ENCODE results near the gene CDK17. TPM values are rescaled to one million over a fixed set of nuclear protein-coding genes. Genes with fewer than 3 reads are reported as not detected.

CDK17 gene
- total RNA-seq, 2 donors from 2014 or later: 36.2 to 39.9 TPM

- Histone ChIP-seq H3K4me1 (ENCODE audit: control insufficient read depth, insufficient read depth, low read length) (no peaks in the 10 kb centered on the region), H3K27me3 (ENCODE audit: control insufficient read depth, insufficient read depth, low read length, poor library complexity, severe bottlenecking) (no peaks in the 10 kb centered on the region), H3K9me3 (ENCODE audit: control insufficient read depth, low read length) (peaks cover 28% of the 10 kb centered on the region), H3K9ac (ENCODE audit: extremely low read depth, low read length, poor library complexity, severe bottlenecking) (no peak overlapping the region), H3K27ac (ENCODE audit: low read depth, low read length) (no peak overlapping the region), H3K4me3 (ENCODE audit: low read length) (no peak overlapping the region), H3K36me3 (ENCODE audit: control insufficient read depth, insufficient read depth, low read length) (peaks cover 35% of the 10 kb centered on the region)
- H3K4me1 Mint-ChIP-seq: peaks cover 7% of the 10 kb centered on the region
- DNase-seq: no peak
- H3K27ac Mint-ChIP-seq: no peak overlapping the region
- 40 to 82% methylated on average over 1 to 5 of the region's 5 CpGs for WGBS, 2 experiments (ENCODE audit: insufficient coverage in 1 of 2, insufficient read length in 1 of 2)
- H3K9me3 Mint-ChIP-seq: peaks cover 22% of the 10 kb centered on the region
- peaks cover 20% of the 10 kb centered on the region for H3K36me3 Mint-ChIP-seq (ENCODE audit: low read depth)
- TF ChIP-seq, protein P1, sequence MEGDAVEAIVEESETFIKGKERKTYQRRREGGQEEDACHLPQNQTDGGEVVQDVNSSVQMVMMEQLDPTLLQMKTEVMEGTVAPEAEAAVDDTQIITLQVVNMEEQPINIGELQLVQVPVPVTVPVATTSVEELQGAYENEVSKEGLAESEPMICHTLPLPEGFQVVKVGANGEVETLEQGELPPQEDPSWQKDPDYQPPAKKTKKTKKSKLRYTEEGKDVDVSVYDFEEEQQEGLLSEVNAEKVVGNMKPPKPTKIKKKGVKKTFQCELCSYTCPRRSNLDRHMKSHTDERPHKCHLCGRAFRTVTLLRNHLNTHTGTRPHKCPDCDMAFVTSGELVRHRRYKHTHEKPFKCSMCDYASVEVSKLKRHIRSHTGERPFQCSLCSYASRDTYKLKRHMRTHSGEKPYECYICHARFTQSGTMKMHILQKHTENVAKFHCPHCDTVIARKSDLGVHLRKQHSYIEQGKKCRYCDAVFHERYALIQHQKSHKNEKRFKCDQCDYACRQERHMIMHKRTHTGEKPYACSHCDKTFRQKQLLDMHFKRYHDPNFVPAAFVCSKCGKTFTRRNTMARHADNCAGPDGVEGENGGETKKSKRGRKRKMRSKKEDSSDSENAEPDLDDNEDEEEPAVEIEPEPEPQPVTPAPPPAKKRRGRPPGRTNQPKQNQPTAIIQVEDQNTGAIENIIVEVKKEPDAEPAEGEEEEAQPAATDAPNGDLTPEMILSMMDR (conservative IDR thresholded peaks at IDR 0.05): no peak
- no peaks in the 10 kb centered on the region for H3K27me3 Mint-ChIP-seq (ENCODE audit: insufficient read depth)
- no peak overlapping the region for H3K4me3 Mint-ChIP-seq
Measured at GRCh38 chr12:96335270-96335669, 65.0 kb downstream of the CDK17 start.

DNA sequence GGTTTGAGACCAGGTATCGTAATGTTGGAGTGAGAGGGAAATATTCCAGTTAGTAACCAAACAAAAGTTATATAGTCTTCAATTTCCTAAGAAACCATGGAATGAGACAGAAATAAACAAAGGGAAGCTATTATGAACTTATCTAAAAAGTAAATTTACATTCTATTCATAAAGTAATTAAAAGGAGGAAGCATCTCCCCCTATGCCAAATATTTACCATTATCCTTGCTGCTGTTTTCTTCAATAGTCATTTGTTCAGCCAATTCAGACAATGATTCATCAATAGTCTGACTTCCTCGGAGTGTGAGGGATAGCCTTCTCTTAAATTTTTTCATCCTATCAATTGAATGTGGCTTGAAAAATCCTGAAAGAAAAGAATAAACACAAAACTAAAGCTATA lies 65.7 kb downstream of the CDK17 start:
- Histone ChIP-seq H3K36me3 (ENCODE audit: control insufficient read depth, insufficient read depth, low read length) (peaks cover 35% of the 10 kb centered on the region), H3K9me3 (ENCODE audit: control insufficient read depth, low read length) (peaks cover 28% of the 10 kb centered on the region), H3K27ac (ENCODE audit: low read depth, low read length) (no peak overlapping the region), H3K9ac (ENCODE audit: extremely low read depth, low read length, poor library complexity, severe bottlenecking) (no peak overlapping the region), H3K27me3 (ENCODE audit: control insufficient read depth, insufficient read depth, low read length, poor library complexity, severe bottlenecking) (no peaks in the 10 kb centered on the region), H3K4me1 (ENCODE audit: control insufficient read depth, insufficient read depth, low read length) (no peaks in the 10 kb centered on the region), H3K4me3 (ENCODE audit: low read length) (no peak overlapping the region)
- TF ChIP-seq, protein P1 (conservative IDR thresholded peaks at IDR 0.05): no peak
- Mint-ChIP-seq H3K36me3 (ENCODE audit: low read depth) (peaks cover 20% of the 10 kb centered on the region), H3K9me3 (peaks cover 22% of the 10 kb centered on the region), H3K4me3 (no peak overlapping the region), H3K27me3 (ENCODE audit: insufficient read depth) (no peaks in the 10 kb centered on the region), H3K27ac (no peak overlapping the region), H3K4me1 (peaks cover 9% of the 10 kb centered on the region)
- no peak for DNase-seq
- WGBS, 2 experiments (ENCODE audit: insufficient coverage in 1 of 2, insufficient read length in 1 of 2): 92% methylated on average over 1 of the region's 2 CpGs; no CpG with 5 or more reads in 1 of the 2 experiments

GRCh38 chr12:96329545-96329944 lies 70.7 kb downstream of the CDK17 start:
- no peaks in the 10 kb centered on the region for H3K9me3 ChIP-seq (ENCODE audit: control insufficient read depth, low read length)
- H3K9me3 Mint-ChIP-seq: no peaks in the 10 kb centered on the region
- H3K9ac ChIP-seq (ENCODE audit: extremely low read depth, low read length, poor library complexity, severe bottlenecking): no peak overlapping the region
- no peak overlapping the region for H3K4me3 Mint-ChIP-seq
- no peak overlapping the region for H3K27ac Mint-ChIP-seq
- DNase-seq: no peak
- peaks cover 29% of the 10 kb centered on the region for H3K36me3 ChIP-seq (ENCODE audit: control insufficient read depth, insufficient read depth, low read length)
- H3K27ac ChIP-seq (ENCODE audit: low read depth, low read length): no peak overlapping the region
- H3K4me3 ChIP-seq (ENCODE audit: low read length): no peak overlapping the region
- no peaks in the 10 kb centered on the region for H3K27me3 Mint-ChIP-seq (ENCODE audit: insufficient read depth)
- WGBS, 2 experiments (ENCODE audit: insufficient coverage in 1 of 2, insufficient read length in 1 of 2): 93 to 96% methylated on average over 2 to 3 of the region's 3 CpGs
- TF ChIP-seq, protein P1 (conservative IDR thresholded peaks at IDR 0.05): no peak
- peaks cover 5% of the 10 kb centered on the region for H3K36me3 Mint-ChIP-seq (ENCODE audit: low read depth)
- peaks cover 2% of the 10 kb centered on the region for H3K4me1 Mint-ChIP-seq
- no peaks in the 10 kb centered on the region for H3K27me3 ChIP-seq (ENCODE audit: control insufficient read depth, insufficient read depth, low read length, poor library complexity, severe bottlenecking)
- no peaks in the 10 kb centered on the region for H3K4me1 ChIP-seq (ENCODE audit: control insufficient read depth, insufficient read depth, low read length)

All from endodermal cell (in vitro differentiated cells).